Prostate gland (tissue), 2 donors: ENCODE measurements around the gene SLFN5. TPM values are rescaled to one million over a fixed set of nuclear protein-coding genes. Genes with fewer than 3 reads are reported as not detected.

Experiments
- DNase-seq: peaks from one replicate; pipeline ENCODE4 v3.0.0-alpha.2; 2019; ENCODE audit warnings: low spot score
- H3K27ac ChIP-seq, 2 donors: fragments of 200-600 bp; sonication (generic); 2 replicates each; pipeline ENCODE4 v1.5.1; 2017 to 2019
- H3K27me3 ChIP-seq: fragments of 200-600 bp; sonication (generic); replicated peaks from 2 replicates; pipeline ENCODE4 v1.5.1; 2019; ENCODE audit not compliant: insufficient read depth
- H3K36me3 ChIP-seq, 2 donors: fragments of 200-600 bp; sonication (generic); 1 replicate in 1 of 2; 2 replicates in 1 of 2; pipeline versions ENCODE4 v1.5.1 to v1.8.1; 2017 to 2019
- H3K4me1 ChIP-seq: fragments of 200-600 bp; sonication (generic); replicated peaks from 2 replicates; pipeline ENCODE4 v1.5.1; 2019
- H3K4me3 ChIP-seq, 2 donors: fragments of 200-600 bp; sonication (generic); 2 replicates each; pipeline ENCODE4 v1.5.1; 2017 to 2019
- H3K9me3 ChIP-seq: fragments of 200-600 bp; sonication (generic); 2 replicates; pipeline ENCODE4 v1.5.1; 2017
- CTCF ChIP-seq, 4 experiments: fragments of 200-600 bp in 2 of 4; fragments of 450-650 bp in 2 of 4; sonication (generic) in 2 of 4; IDR thresholded peaks; 1 replicate in 3 of 4; 2 replicates in 1 of 4; pipeline ENCODE4 v1.5.1; 2016 to 2019; ENCODE audit warnings: antibody characterized with exemption in 4 of 4, mild to moderate bottlenecking in 2 of 4, moderate library complexity in 2 of 4
- POLR2A ChIP-seq: fragments of 450-650 bp; IDR thresholded peaks from one replicate; pipeline ENCODE4 v1.6.1; 2016; ENCODE audit warnings: antibody characterized with exemption, mild to moderate bottlenecking
- POLR2AphosphoS5 ChIP-seq: sonication (generic); formaldehyde crosslinking; IDR thresholded peaks from one replicate; pipeline ENCODE4 v1.6.1; 2017; ENCODE audit warnings: antibody characterized with exemption
- WGBS: methylation state at CpG from one replicate; pipeline ENCODE4 v1.1.5; 2018; 5-methylcytosine and 5-hydroxymethylcytosine counted together
- intact Hi-C: fragments of 100-400 bp; cut with DNase I; formaldehyde crosslinking; loops from one replicate; pipeline ENCODE4 v1.14.2; 2022
- total RNA-seq, 2 donors: library from RNA; depleted of rRNA; stranded (reverse); fragments of >200 nt; gene quantifications; one replicate each; pipeline ENCODE4 v1.1.0, GENCODE V29; 2016

Gene SLFN5
- total RNA-seq, 2 donors from 2014 or later = 21.4 to 21.5 TPM

DNA sequence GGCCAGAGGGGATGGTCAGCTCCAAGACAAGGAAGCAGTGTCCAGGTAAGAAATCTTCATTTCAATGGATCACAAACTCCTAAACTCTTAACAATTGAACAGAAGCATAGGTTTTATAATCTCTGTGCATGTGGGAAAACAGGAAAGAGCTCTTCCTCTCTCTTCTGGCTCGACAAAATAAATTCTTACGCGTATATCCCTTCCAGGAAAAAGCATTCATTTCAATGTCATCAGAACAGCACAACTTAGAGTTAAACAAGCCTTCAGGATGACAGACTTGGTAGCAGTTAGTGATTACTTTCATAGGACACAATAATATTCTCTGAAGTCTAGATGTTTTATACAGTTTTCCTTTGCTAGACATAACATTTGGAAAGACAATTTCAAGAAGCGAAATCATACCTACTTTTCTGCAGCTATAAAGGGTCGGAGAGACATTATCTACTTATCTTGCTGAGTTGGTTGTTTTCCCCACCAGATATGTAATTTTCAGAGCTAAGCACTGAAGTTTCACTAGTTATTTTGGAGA lies 29.4 kb upstream of the SLFN5 start:
- H3K27ac ChIP-seq = no peak overlapping the region
- no peaks in the 10 kb centered on the region for H3K9me3 ChIP-seq
- no peak for TF ChIP-seq POLR2AphosphoS5
- no peak for TF ChIP-seq CTCF (IDR thresholded peaks at IDR 0.05)
- no peak for TF ChIP-seq POLR2A
- intact Hi-C loops = no loop called here
- 75% methylated on average over 5 of the region's 5 CpGs for WGBS
- no peaks in the 10 kb centered on the region for H3K4me1 ChIP-seq
- no peaks in the 10 kb centered on the region for H3K36me3 ChIP-seq
- no peaks in the 10 kb centered on the region for H3K27me3 ChIP-seq
- no peak overlapping the region for H3K4me3 ChIP-seq
- DNase-seq = no peak

- Histone ChIP-seq H3K27me3 (no peaks in the 10 kb centered on the region), H3K9me3 (no peaks in the 10 kb centered on the region), H3K36me3 (no peaks in the 10 kb centered on the region), H3K4me3 (no peak overlapping the region), H3K4me1 (no peaks in the 10 kb centered on the region), H3K27ac (no peak overlapping the region)
- no peak for DNase-seq
- TF ChIP-seq POLR2AphosphoS5 = no peak
- TF ChIP-seq POLR2A = no peak
- TF ChIP-seq CTCF (IDR thresholded peaks at IDR 0.05) = no peak
- 12% methylated on average over 3 of the region's 3 CpGs for WGBS
- intact Hi-C loops = no loop called here
Measured at GRCh38 chr17:35214192-35214591, 28.7 kb upstream of the SLFN5 start.

- TF ChIP-seq POLR2A = no peak
- no peak for TF ChIP-seq CTCF (IDR thresholded peaks at IDR 0.05)
- TF ChIP-seq POLR2AphosphoS5 = no peak
- H3K4me3 ChIP-seq = no peak overlapping the region
- no peak overlapping the region for H3K27ac ChIP-seq
- H3K27me3 ChIP-seq = no peaks in the 10 kb centered on the region
- DNase-seq = no peak
- intact Hi-C loops = loop anchor here (5.0 kb wide), 1 partner anchor 123 kb away; no protein-coding TSS in a partner anchor
- 65% methylated on average over 5 of the region's 5 CpGs for WGBS
- no peaks in the 10 kb centered on the region for H3K9me3 ChIP-seq
- no peaks in the 10 kb centered on the region for H3K36me3 ChIP-seq
- H3K4me1 ChIP-seq = no peaks in the 10 kb centered on the region
Measured at GRCh38 chr17:35214631-35215273, 28.1 kb upstream of the SLFN5 start.

DNA sequence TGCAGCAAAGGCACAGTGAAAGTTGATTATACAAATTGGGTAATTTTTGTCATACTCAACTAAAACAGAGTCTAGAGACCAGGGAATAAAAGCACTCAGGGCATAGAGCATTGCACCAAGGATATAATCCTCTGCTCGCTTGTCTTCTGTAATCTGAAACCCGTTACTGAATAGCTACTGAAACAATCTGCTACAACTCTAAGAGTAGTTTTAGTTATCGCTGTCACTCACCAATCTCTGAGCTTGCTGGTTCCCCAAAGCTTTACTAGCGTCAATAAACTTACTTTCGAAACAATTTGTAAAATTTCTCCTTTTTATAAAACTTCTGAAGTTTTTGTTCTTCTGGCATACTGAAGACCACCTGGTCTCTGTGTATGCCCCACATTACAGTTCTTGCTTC lies 25.8 kb upstream of the SLFN5 start:
- no peak for TF ChIP-seq CTCF (IDR thresholded peaks at IDR 0.05)
- TF ChIP-seq POLR2A = no peak
- TF ChIP-seq POLR2AphosphoS5 = no peak
- no peak overlapping the region for H3K27ac ChIP-seq
- 39% methylated on average over 5 of the region's 5 CpGs for WGBS

GRCh38 chr17:35218915-35219314 lies 24.0 kb upstream of the SLFN5 start:
- DNase-seq = no peak
- intact Hi-C loops = loop anchor here (5.0 kb wide), 1 partner anchor 118 kb away; no protein-coding TSS in a partner anchor
- Histone ChIP-seq H3K27ac (no peak overlapping the region), H3K4me1 (no peaks in the 10 kb centered on the region), H3K9me3 (no peaks in the 10 kb centered on the region), H3K36me3 (no peaks in the 10 kb centered on the region), H3K4me3 (no peak overlapping the region), H3K27me3 (no peaks in the 10 kb centered on the region)
- no peak for TF ChIP-seq CTCF (IDR thresholded peaks at IDR 0.05)
- no peak for TF ChIP-seq POLR2A
- TF ChIP-seq POLR2AphosphoS5 = no peak
- 60% methylated on average over 2 of the region's 2 CpGs for WGBS

More for the DNA sequence above, 25.8 kb upstream of the SLFN5 start:
- Histone ChIP-seq H3K4me3 (no peak overlapping the region), H3K36me3 (no peaks in the 10 kb centered on the region), H3K4me1 (no peaks in the 10 kb centered on the region), H3K27me3 (no peaks in the 10 kb centered on the region), H3K9me3 (no peaks in the 10 kb centered on the region)
- no peak for DNase-seq
- intact Hi-C loops = loop anchor here (5.0 kb wide), 1 partner anchor 120 kb away; no protein-coding TSS in a partner anchor
